B cell (primary cell): ENCODE measurements around the gene OAT. TPM values are rescaled to one million over a fixed set of nuclear protein-coding genes. Genes with fewer than 3 reads are reported as not detected.
A peak's percentile ranks its signal among the peaks of the same experiment; 100 is the strongest.

Source experiments
- ATAC-seq: fragments of 200-7000 bp; cut with Tn5 transposase; one replicate; pipeline ENCODE4 v1.10.0; 2021; ENCODE audit warnings: low read depth, mild to moderate bottlenecking, moderate number of reproducible peaks, moderate library complexity
- CTCF ChIA-PET: fragments of 350-600 bp; sonication (Branson Sonifier 250); formaldehyde crosslinking; loops from one replicate; lab custom pipeline; 2021; ENCODE audit warnings: antibody characterized with exemption, inconsistent platforms; lab: Charles Lee
- POLR2A ChIA-PET: fragments of 350-600 bp; sonication (Branson Sonifier 250); formaldehyde crosslinking; loops from one replicate; lab custom pipeline; 2021; ENCODE audit warnings: antibody characterized with exemption; lab: Charles Lee
- DNase-seq: peaks from one replicate; pipeline ENCODE4 v3.0.0; 2013
- H2AFZ ChIP-seq: 2 replicates; pipeline ENCODE4 v1.6.1; 2012; ENCODE audit warnings: mild to moderate bottlenecking, low read depth, low read length; ENCODE audit not compliant: insufficient read depth, poor library complexity, severe bottlenecking
- H3K27ac ChIP-seq, 2 donors: 1 replicate in 1 of 2; 2 replicates in 1 of 2; pipeline ENCODE4 v1.5.1; 2012 to 2013; ENCODE audit warnings: low read length in 2 of 2, mild to moderate bottlenecking in 2 of 2, moderate library complexity in 1 of 2
- H3K27me3 ChIP-seq, 4 experiments: fragments of 200-600 bp in 1 of 4; sonication (generic) in 1 of 4; replicated peaks in 1 of 4; 1 replicate in 2 of 4; 2 replicates in 2 of 4; pipeline versions ENCODE4 v1.6.1 to v1.7.0; 2013 to 2016; ENCODE audit warnings: low read length in 3 of 4, mild to moderate bottlenecking in 2 of 4, mixed read lengths in 1 of 4, moderate library complexity in 1 of 4; ENCODE audit not compliant: insufficient read depth in 4 of 4, control insufficient read depth in 3 of 4; ENCODE audit errors: control extremely low read depth in 1 of 4
- H3K36me3 ChIP-seq, 2 experiments: replicated peaks in 1 of 2; 1 replicate in 1 of 2; 2 replicates in 1 of 2; pipeline versions ENCODE4 v1.6.1 to v1.7.1; 2013; ENCODE audit warnings: low read length in 1 of 2; ENCODE audit not compliant: insufficient read depth in 2 of 2, control insufficient read depth in 1 of 2; ENCODE audit errors: control extremely low read depth in 1 of 2, extremely low read depth in 1 of 2
- H3K4me1 ChIP-seq, 2 donors: fragments of 200-600 bp in 1 of 2; sonication (generic) in 1 of 2; 1 replicate in 1 of 2; 2 replicates in 1 of 2; pipeline versions ENCODE4 v1.5.1 to v1.6.1; 2013 to 2017; ENCODE audit warnings: low read length in 2 of 2; ENCODE audit not compliant: control insufficient read depth in 2 of 2, insufficient read depth in 2 of 2
- H3K4me2 ChIP-seq: replicated peaks from 2 replicates; pipeline ENCODE3; 2012; ENCODE audit warnings: mild to moderate bottlenecking, low read depth, low read length; ENCODE audit not compliant: poor library complexity, severe bottlenecking
- H3K4me3 ChIP-seq, 5 experiments: fragments of 200-600 bp in 1 of 5; sonication (generic) in 1 of 5; 1 replicate in 3 of 5; 2 replicates in 2 of 5; pipeline versions ENCODE4 v1.5.1 to v1.7.0; 2011 to 2016; ENCODE audit warnings: low read length in 4 of 5, mild to moderate bottlenecking in 4 of 5, low read depth in 2 of 5, control low read depth in 1 of 5, moderate library complexity in 1 of 5; ENCODE audit not compliant: insufficient read depth in 1 of 5; ENCODE audit errors: control extremely low read depth in 1 of 5, extremely low read depth in 1 of 5
- H3K79me2 ChIP-seq: fragments of 200-600 bp; sonication (generic); one replicate; pipeline ENCODE4 v1.6.0; 2016; ENCODE audit warnings: low read length; ENCODE audit not compliant: control insufficient read depth, insufficient read depth
- H3K9ac ChIP-seq: fragments of 200-600 bp; sonication (generic); 2 replicates; pipeline ENCODE4 v1.6.1; 2017; ENCODE audit warnings: mild to moderate bottlenecking, low read length, moderate library complexity
- H3K9me3 ChIP-seq, 3 donors: one replicate each; pipeline versions ENCODE4 v1.6.1 to v1.7.1; 2013; ENCODE audit warnings: low read length in 2 of 3; ENCODE audit not compliant: control insufficient read depth in 2 of 3, insufficient read depth in 1 of 3; ENCODE audit errors: control extremely low read depth in 1 of 3
- H4K20me1 ChIP-seq: 2 replicates; pipeline ENCODE4 v1.6.0; 2012; ENCODE audit warnings: mild to moderate bottlenecking, low read length; ENCODE audit not compliant: insufficient read depth, control insufficient read depth, poor library complexity, severe bottlenecking
- H3K27ac Mint-ChIP-seq: one replicate; pipeline ENCODE4 v1.8.0; 2021; ENCODE audit warnings: mixed read lengths
- H3K27me3 Mint-ChIP-seq: one replicate; pipeline ENCODE4 v1.8.0; 2021; ENCODE audit warnings: mixed read lengths
- H3K4me1 Mint-ChIP-seq: one replicate; pipeline ENCODE4 v1.8.0; 2021; ENCODE audit warnings: mixed read lengths
- H3K4me3 Mint-ChIP-seq: one replicate; pipeline ENCODE4 v1.8.0; 2021; ENCODE audit warnings: mixed read lengths
- H3K9me3 Mint-ChIP-seq: one replicate; pipeline ENCODE4 v1.8.0; 2022; ENCODE audit warnings: mixed read lengths; ENCODE audit not compliant: insufficient read depth
- CTCF ChIP-seq: fragments of 200-600 bp; IDR thresholded peaks from one replicate; pipeline ENCODE4 v1.8.0; 2022; ENCODE audit warnings: antibody characterized with exemption, mild to moderate bottlenecking
- EZH2 ChIP-seq: IDR thresholded peaks from 2 replicates; pipeline ENCODE4 v1.6.1; 2012; ENCODE audit warnings: borderline replicate concordance, low read depth, mild to moderate bottlenecking, moderate library complexity, low read length; ENCODE audit not compliant: insufficient read depth, poor library complexity, severe bottlenecking
- WGBS: methylation state at CpG from one replicate; pipeline ENCODE4 v1.1.5; 2013; ENCODE audit warnings: missing lambda C conversion rate; ENCODE audit not compliant: insufficient coverage; 5-methylcytosine and 5-hydroxymethylcytosine counted together
- intact Hi-C: fragments of 100-400 bp; cut with micrococcal nuclease; formaldehyde crosslinking; loops from one replicate; pipeline ENCODE4 v1.10.0; 2022
- polyA plus RNA-seq: library from polyadenylated mRNA; depleted of rRNA; stranded (reverse); fragments of >200 nt; gene quantifications from 2 replicates; pipeline ENCODE4 v1.2.3, GENCODE V29; 2012
- total RNA-seq, 2 donors: library from RNA; stranded (reverse); fragments of 120-200 nt in 1 of 2; gene quantifications; 1 replicate in 1 of 2; 2 replicates in 1 of 2; pipeline versions ENCODE4 v1.2.3 to v1.2.4, GENCODE V29; 2013 to 2022

OAT gene
- total and polyA plus RNA-seq, 2 donors (not counting 1 experiment from before 2014, with no cell fraction given) = 13.9 to 20.1 TPM

GRCh38 chr10:124447751-124448466, 29.2 kb upstream of the OAT start:
- TF ChIP-seq CTCF (no peak), EZH2 (no peak)
- Histone ChIP-seq H3K79me2 (no peaks in the 10 kb centered on the region), H3K27me3 (peaks cover 0 to 65% (median 43%) of the 10 kb centered on the region in 4 experiments), H3K4me1 (peaks cover 31 to 42% of the 10 kb centered on the region in 2 donors), H3K36me3 (no peaks in the 10 kb centered on the region), H3K9ac (peak overlapping the region; percentile 47), H3K4me2 (peak overlapping the region; percentile 78), H3K27ac (no peak overlapping the region), H2AFZ (peak overlapping the region; percentile 46), H3K9me3 (peaks cover 0 to 3% (median 0%) of the 10 kb centered on the region in 3 donors), H3K4me3 (peak overlapping the region in 2 of 5 experiments; percentile 21 to 29), H4K20me1 (no peaks in the 10 kb centered on the region)
- intact Hi-C loops = no loop called here
- DNase-seq (peak; percentile 47), ATAC-seq (no peak)
- peak overlapping the region; percentile 79 for H3K4me3 Mint-ChIP-seq
- POLR2A ChIA-PET = interaction anchor here (0.6 kb wide), 1 partner anchor 19 kb away, joined by 3 read pairs; no protein-coding TSS in a partner anchor
- H3K27me3 Mint-ChIP-seq = peaks cover 68% of the 10 kb centered on the region
- CTCF ChIA-PET = no interaction called here
- no peak overlapping the region for H3K27ac Mint-ChIP-seq
- H3K9me3 Mint-ChIP-seq = no peaks in the 10 kb centered on the region
- 3% methylated on average over 53 of the region's 60 CpGs for WGBS
- peaks cover 28% of the 10 kb centered on the region for H3K4me1 Mint-ChIP-seq
